Gastroesophageal sphincter (tissue), 4 donors: ENCODE measurements around the gene BMP5. TPM values are rescaled to one million over a fixed set of nuclear protein-coding genes. Genes with fewer than 3 reads are reported as not detected.

Experiments
- ATAC-seq: fragments of 150-250 bp; one replicate; pipeline ENCODE4 v1.9.1; 2016; ENCODE audit warnings: mild to moderate bottlenecking, moderate library complexity
- H3K27ac ChIP-seq, 4 donors: fragments of 200-600 bp; sonication (generic) in 3 of 4; 1 replicate in 3 of 4; 2 replicates in 1 of 4; pipeline ENCODE4 v1.5.1; 2016 to 2019
- H3K27me3 ChIP-seq: fragments of 200-600 bp; sonication (generic); one replicate; pipeline ENCODE4 v1.5.1; 2019
- H3K36me3 ChIP-seq, 2 donors: fragments of 200-600 bp; sonication (generic); one replicate each; pipeline ENCODE4 v1.5.1; 2019; ENCODE audit warnings: control low read depth in 1 of 2
- H3K4me1 ChIP-seq, 3 donors: fragments of 200-600 bp; sonication (generic); 1 replicate in 2 of 3; 2 replicates in 1 of 3; pipeline ENCODE4 v1.5.1; 2016 to 2019; ENCODE audit warnings: control low read depth in 2 of 3
- H3K4me3 ChIP-seq, 2 donors: fragments of 200-600 bp; sonication (generic); one replicate each; pipeline ENCODE4 v1.5.1; 2019; ENCODE audit warnings: mild to moderate bottlenecking in 1 of 2, moderate library complexity in 1 of 2
- H3K9me3 ChIP-seq, 3 donors: fragments of 200-600 bp; sonication (generic); one replicate each; pipeline ENCODE4 v1.5.1; 2017 to 2019; ENCODE audit warnings: control low read depth in 2 of 3
- EP300 ChIP-seq: sonication (generic); formaldehyde crosslinking; IDR thresholded peaks from one replicate; pipeline ENCODE4 v1.6.1; 2017; ENCODE audit warnings: antibody characterized with exemption, mild to moderate bottlenecking
- POLR2A ChIP-seq, 2 donors: fragments of 450-650 bp; IDR thresholded peaks; one replicate each; pipeline ENCODE4 v1.6.1; 2017; ENCODE audit warnings: antibody characterized with exemption in 2 of 2, mild to moderate bottlenecking in 2 of 2, moderate library complexity in 1 of 2
- POLR2AphosphoS5 ChIP-seq: sonication (generic); formaldehyde crosslinking; IDR thresholded peaks from one replicate; pipeline ENCODE4 v1.6.1; 2017; ENCODE audit warnings: antibody characterized with exemption
- WGBS, 2 donors: methylation state at CpG; one replicate each; pipeline ENCODE4 v1.1.5; 2018; ENCODE audit warnings: low coverage in 1 of 2; 5-methylcytosine and 5-hydroxymethylcytosine counted together
- total RNA-seq, 4 donors: library from RNA; depleted of rRNA; stranded (reverse); fragments of >200 nt; gene quantifications; one replicate each; pipeline ENCODE4 v1.1.0, GENCODE V29; 2016
- TF ChIP-seq, protein P1 (sequence below), 4 experiments: fragments of 200-600 bp in 2 of 4; fragments of 450-650 bp in 2 of 4; sonication (generic) in 1 of 4; IDR thresholded peaks; one replicate each; pipeline ENCODE4 v1.5.1; 2017 to 2019; ENCODE audit warnings: antibody characterized with exemption in 4 of 4, mild to moderate bottlenecking in 2 of 4, moderate library complexity in 2 of 4

Gene BMP5
- total RNA-seq, 4 donors from 2014 or later, result 0.40 to 2.6 (median 0.89) TPM

DNA sequence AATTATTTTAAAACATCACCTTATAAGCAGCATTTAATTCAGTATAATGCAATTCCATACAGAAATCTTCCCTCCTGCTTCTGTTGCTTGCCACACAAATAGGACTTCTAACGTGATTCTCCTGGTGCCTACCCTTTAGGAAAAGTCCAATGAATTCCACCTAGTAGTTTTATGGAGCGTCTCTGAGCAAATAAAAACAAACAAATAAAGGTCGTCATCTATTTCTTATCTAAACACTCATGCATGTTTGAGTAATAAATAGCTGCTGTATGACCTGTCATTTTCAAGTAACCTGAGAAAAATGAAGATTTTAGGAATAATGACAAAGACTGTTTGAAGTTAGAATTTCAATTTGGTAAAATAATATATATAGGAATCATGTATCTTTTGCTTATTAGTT is 102.7 kb downstream of the BMP5 start:
- H3K9me3 ChIP-seq, result no peaks in the 10 kb centered on the region
- no peak overlapping the region for H3K4me3 ChIP-seq
- no peak for ATAC-seq
- no peak overlapping the region for H3K27ac ChIP-seq
- H3K4me1 ChIP-seq, result no peaks in the 10 kb centered on the region
- TF ChIP-seq POLR2A (IDR thresholded peaks at IDR 0.05), result no peak
- TF ChIP-seq EP300, result no peak
- no peak for TF ChIP-seq POLR2AphosphoS5
- TF ChIP-seq, protein P1, sequence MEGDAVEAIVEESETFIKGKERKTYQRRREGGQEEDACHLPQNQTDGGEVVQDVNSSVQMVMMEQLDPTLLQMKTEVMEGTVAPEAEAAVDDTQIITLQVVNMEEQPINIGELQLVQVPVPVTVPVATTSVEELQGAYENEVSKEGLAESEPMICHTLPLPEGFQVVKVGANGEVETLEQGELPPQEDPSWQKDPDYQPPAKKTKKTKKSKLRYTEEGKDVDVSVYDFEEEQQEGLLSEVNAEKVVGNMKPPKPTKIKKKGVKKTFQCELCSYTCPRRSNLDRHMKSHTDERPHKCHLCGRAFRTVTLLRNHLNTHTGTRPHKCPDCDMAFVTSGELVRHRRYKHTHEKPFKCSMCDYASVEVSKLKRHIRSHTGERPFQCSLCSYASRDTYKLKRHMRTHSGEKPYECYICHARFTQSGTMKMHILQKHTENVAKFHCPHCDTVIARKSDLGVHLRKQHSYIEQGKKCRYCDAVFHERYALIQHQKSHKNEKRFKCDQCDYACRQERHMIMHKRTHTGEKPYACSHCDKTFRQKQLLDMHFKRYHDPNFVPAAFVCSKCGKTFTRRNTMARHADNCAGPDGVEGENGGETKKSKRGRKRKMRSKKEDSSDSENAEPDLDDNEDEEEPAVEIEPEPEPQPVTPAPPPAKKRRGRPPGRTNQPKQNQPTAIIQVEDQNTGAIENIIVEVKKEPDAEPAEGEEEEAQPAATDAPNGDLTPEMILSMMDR (IDR thresholded peaks at IDR 0.05), result no peak
- no peaks in the 10 kb centered on the region for H3K36me3 ChIP-seq
- 68 to 81% methylated on average over 2 to 3 of the region's 3 CpGs for WGBS, 2 donors
- H3K27me3 ChIP-seq, result no peaks in the 10 kb centered on the region

DNA sequence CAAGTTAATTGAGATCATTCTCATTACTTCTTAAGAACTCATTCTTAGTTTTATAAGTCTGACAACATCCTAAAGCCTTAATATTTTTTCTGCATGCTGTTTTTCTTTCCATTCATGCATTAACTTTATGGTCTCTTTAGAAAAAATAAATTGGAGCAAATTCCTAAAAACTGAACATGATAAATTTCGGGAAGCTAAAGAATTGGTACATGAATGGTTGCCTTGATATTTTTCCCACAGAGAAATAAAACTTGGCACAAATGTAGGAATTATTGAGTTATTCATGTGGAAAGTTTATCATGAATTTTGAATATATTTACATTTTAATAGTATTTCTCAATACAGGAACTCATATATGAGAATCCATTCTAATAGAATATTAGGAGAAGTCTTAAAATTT is 115.9 kb downstream of the BMP5 start:
- H3K36me3 ChIP-seq, result no peaks in the 10 kb centered on the region
- TF ChIP-seq POLR2AphosphoS5 (no peak), POLR2A (IDR thresholded peaks at IDR 0.05) (no peak), EP300 (no peak)
- TF ChIP-seq, protein P1 (IDR thresholded peaks at IDR 0.05), result no peak
- no peak overlapping the region for H3K4me3 ChIP-seq
- H3K4me1 ChIP-seq, result no peaks in the 10 kb centered on the region
- 64 to 89% methylated on average over 1 of the region's 1 CpG for WGBS, 2 donors
- H3K27me3 ChIP-seq, result no peaks in the 10 kb centered on the region
- no peaks in the 10 kb centered on the region for H3K9me3 ChIP-seq
- no peak overlapping the region for H3K27ac ChIP-seq
- no peak for ATAC-seq

DNA sequence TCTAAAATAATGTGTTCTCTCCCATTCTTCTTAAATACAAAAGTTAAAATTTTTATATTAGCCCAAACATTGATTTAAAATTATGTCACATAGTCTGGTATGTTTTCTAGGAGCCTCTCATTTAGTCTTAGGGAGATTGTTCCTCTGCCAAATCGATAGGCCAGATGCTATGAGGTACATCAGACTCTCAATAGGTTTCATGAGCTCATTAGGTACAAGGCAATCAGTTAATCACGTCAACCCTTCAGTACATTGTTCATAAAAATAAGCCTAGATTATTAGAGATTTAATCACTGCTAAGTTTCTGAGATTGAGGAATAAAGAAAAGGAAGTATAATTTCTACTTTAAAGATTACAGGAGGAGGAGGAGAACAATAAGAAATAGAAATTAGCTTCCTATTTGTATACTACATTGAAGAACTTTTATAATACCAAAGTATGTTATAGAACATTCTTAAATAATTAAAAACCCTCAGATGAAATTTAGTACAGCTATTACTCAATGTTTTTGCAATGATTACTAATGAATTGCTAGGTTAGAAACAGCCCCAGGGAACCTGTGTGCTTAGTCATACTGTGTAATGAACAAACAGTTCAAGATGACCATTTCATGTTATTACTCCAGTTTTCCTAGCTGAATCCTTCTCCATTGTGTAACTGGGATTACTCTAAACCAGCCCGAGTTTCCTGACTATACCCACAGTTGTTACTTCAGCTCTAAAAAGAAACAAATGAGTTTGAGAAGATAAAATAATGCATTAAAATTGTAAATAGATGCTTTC is 117.0 kb downstream of the BMP5 start:
- peak; percentile 92 for ATAC-seq
- Histone ChIP-seq H3K27ac (peak overlapping the region in 1 of 4 donors; percentile 12), H3K27me3 (no peaks in the 10 kb centered on the region), H3K4me1 (no peaks in the 10 kb centered on the region), H3K36me3 (no peaks in the 10 kb centered on the region), H3K4me3 (no peak overlapping the region), H3K9me3 (no peaks in the 10 kb centered on the region)
- WGBS, 2 donors, result 60 to 91% methylated on average over 1 to 3 of the region's 3 CpGs
- TF ChIP-seq EP300, result no peak
- TF ChIP-seq POLR2AphosphoS5, result peak; percentile 42

DNA sequence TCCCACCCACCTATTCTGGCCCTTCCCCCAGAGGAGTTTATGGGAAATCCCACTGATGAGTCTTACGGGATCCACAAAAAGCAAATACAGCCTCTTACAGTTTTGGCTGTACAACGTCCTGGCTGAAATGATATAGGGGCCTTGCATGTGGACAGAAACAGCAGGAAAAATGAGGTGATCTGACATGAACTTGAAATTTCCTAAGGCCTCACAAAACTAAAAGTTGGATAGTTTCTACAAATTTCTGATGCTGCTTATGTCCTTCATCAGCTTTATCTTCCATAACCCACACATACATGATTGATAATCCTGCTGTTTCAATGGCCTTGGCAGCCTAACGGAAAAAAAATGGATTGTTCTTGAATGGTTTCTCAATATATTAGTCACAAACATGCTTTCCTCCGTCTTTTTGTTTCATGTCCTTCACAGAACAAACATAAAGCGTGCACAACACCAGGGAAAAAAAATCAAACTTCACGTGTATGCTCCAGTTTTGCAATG is 118.8 kb downstream of the BMP5 start:
- Histone ChIP-seq H3K9me3 (no peaks in the 10 kb centered on the region), H3K27me3 (no peaks in the 10 kb centered on the region), H3K27ac (peak overlapping the region in 1 of 4 donors; percentile 19), H3K4me3 (no peak overlapping the region), H3K36me3 (no peaks in the 10 kb centered on the region), H3K4me1 (no peaks in the 10 kb centered on the region)
- TF ChIP-seq POLR2A (IDR thresholded peaks at IDR 0.05), result no peak
- TF ChIP-seq POLR2AphosphoS5, result peak; percentile 2
- TF ChIP-seq, protein P1 (IDR thresholded peaks at IDR 0.05), result no peak
- ATAC-seq, result peak; percentile 39
- WGBS, 2 donors, result 73 to 77% methylated on average over 5 to 6 of the region's 6 CpGs

DNA sequence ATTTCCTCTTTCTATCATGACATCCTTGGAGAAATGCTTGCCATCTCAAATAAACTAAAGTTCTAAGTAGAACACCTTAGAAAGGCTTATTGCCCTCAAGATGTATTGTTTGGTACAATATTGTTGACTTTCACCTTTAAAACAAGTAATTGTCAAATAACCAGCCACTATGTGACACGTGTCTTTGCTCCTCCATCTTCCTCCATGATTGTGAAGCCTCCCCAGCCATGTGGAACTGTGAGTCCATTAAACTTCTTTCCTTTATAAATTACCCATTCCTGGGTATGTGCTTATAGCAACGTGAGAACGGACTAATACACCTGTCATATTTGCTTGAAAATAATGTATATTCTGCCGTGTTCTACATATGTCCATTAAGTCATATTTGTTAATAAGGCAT is 126.5 kb downstream of the BMP5 start:
- no peak for ATAC-seq
- Histone ChIP-seq H3K9me3 (no peaks in the 10 kb centered on the region), H3K27me3 (no peaks in the 10 kb centered on the region), H3K4me1 (no peaks in the 10 kb centered on the region), H3K27ac (no peak overlapping the region), H3K36me3 (no peaks in the 10 kb centered on the region), H3K4me3 (no peak overlapping the region)
- TF ChIP-seq EP300 (no peak), POLR2AphosphoS5 (no peak), POLR2A (IDR thresholded peaks at IDR 0.05) (no peak)
- TF ChIP-seq, protein P1 (IDR thresholded peaks at IDR 0.05), result no peak
- 94 to 100% methylated on average over 3 to 4 of the region's 4 CpGs for WGBS, 2 donors
